GM15510 (cell line): Measurements from ENCODE around the gene MYBBP1A.
A peak's percentile ranks its signal among the peaks of the same experiment; 100 is the strongest.

Source experiments
- POLR2A ChIP-seq: IDR thresholded peaks from 3 replicates; pipeline ENCODE4 v1.6.1; 2011; ENCODE audit warnings: borderline replicate concordance; ENCODE audit not compliant: insufficient read length; ENCODE audit errors: extremely low read depth

Gene MYBBP1A

GRCh38 chr17:4554997-4555799 lies at the start of gene MYBBP1A:
Gene MYBBP1A (minus strand): TSS chr17:4555384. CDS start chr17:4555324, 60 bp downstream.
- TF ChIP-seq POLR2A = peak; percentile 96

DNA sequence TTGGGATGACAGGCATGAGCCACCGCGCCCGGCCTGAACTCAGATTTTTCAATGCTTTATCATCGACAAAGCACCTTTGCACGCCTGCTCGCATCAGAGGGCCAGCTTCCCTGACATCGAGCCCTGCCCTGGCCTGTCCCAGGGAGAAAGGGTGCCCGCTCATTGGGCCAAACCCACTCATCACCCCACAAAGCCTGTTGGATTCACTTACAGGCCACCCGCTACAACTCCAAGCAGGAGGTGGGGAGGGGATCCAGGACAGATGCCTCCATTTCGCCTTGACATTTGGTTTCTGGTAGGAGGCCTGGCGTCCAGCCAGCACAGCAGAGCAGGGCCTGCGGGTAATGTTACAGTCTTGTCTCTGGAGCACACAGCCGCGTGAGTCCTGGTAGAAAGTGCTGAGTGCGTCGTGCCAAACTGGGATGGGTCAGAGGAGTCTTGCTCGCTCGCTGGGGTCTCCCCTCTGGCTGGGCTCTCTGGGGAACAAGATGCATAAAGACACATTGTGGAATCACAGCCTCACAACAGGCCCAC lies 49.0 kb upstream of the MYBBP1A start:
- TF ChIP-seq POLR2A = no peak

DNA sequence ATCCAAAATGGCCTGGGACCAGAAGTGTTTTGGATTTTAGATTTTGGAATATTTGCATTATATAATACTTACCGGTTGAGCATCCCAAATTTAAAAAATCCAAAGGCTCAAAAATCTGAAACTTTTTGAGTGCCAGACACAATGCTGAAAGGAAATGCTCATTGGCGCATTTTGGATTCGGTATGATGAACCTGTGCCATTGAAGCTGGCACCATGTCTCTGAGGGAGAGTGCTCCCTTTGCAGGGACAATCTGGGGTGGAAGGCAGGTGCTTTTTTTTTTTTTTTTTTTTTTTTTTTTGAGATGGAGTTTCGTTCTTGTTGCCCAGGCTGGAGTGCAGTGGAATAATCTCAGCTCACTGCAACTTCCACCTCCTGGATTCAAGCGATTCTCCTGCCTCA lies 46.9 kb upstream of the MYBBP1A start:
- TF ChIP-seq POLR2A = no peak

- no peak for TF ChIP-seq POLR2A
Observed at GRCh38 chr17:4601326-4601725, 46.1 kb upstream of the MYBBP1A start.

- no peak for TF ChIP-seq POLR2A
Observed at GRCh38 chr17:4600563-4600962, 45.4 kb upstream of the MYBBP1A start.

- no peak for TF ChIP-seq POLR2A
Observed at GRCh38 chr17:4599505-4600281, 44.5 kb upstream of the MYBBP1A start.

DNA sequence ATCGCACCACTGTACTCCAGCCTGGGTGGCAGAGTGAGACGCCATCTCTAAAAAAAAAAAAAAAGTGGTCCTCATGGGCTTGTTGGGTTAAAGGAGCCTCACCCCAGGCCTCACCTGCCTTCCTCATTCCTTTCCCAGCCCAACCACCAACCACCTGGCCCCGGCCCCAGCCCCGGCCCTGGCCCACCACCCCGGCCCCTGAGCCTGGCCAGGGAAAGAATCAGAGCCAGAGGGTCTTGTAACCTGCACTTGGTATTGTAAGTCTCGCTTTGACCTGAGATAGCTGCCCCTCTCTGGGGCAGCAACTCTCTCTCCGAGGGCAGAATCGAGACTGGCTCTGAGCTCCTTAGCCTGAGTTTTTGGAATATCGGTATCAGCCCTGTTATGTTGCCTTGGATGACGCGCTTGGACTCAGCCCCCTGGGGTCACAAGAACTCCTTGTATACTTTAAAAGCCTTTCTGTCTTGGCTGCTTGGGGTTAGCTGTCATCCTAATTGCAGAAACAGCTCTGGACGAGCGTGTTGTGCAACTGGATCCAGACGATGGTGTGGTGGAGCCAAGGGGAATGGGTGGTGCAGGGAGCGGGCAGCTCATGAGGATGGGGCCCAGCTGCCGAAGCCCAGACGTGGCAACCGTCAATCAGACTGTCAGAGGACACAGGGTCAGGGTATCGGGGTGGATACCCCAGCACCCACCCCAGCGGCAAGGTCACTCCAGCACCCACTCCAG lies 43.8 kb upstream of the MYBBP1A start:
- no peak for TF ChIP-seq POLR2A

- TF ChIP-seq POLR2A = no peak
Observed at GRCh38 chr17:4597975-4598374, 42.8 kb upstream of the MYBBP1A start.

DNA sequence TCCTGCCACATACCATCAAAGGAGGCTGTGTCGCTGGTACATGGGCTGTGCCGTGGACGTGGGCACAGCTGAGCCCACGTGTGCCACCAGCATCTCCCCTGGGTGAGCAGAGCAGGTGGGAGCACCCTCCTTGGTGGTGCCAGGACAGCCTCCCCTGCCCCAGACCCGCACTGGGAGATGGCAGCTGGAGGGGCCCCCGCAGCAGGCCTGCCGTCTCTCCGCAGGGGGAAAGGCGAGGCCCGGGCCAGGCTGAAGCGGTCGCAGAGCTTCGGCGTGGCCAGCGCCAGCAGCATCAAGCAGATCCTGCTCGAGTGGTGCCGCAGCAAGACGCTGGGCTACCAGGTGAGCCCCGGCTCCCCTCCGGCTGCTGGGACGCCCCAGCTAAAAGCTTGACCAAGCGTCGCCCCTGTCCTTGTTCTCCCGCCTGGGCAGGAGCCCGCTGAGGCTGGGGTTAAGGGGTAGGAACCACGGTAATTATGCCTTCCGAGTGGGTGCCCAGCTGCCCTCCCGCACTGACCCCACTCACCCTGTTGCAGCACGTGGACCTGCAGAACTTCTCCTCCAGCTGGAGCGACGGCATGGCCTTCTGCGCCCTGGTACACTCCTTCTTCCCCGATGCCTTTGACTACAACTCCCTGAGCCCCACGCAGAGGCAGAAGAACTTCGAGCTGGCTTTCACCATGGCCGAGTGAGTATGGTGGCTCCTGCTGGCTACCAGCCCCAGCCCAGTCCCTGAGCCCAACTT lies 41.6 kb upstream of the MYBBP1A start:
- TF ChIP-seq POLR2A = no peak

DNA sequence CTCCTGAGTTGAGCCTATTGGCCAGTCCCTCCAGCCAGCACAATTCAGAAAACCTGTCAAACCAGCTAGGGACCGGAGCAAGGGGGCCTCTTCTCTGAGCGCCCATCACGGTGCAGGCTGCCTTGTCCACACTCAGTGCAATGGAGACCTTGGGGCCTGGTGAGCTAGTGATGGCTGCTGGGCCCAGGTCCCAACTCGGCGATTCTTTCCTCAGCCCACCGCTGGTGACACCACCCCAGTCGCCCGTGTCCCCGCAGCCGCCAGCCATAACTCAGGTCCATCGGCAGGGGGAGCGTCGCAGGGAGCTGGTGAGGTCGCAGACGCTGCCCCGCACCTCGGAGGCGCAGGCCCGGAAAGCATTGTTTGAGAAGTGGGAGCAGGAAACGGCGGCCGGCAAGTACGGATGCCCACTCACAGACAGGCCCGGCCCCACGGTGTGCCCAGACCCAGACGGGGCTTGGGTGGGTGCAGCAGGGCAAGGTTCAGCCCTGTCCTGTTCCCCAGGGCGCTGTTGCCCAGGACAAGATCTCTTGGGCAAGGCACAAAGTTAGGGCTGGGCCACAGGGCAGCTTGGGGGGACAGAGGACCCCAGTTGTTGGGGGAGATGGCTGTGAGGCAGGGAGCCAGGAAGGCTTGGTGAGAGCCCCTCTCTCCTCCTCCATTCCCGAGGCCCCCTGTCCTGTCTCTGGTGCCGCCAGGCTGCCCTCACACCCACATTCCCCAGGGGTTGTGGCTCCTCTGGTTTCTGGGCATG lies 39.9 kb upstream of the MYBBP1A start:
- no peak for TF ChIP-seq POLR2A

GRCh38 chr17:4594406-4594805 lies 39.2 kb upstream of the MYBBP1A start:
- no peak for TF ChIP-seq POLR2A

DNA sequence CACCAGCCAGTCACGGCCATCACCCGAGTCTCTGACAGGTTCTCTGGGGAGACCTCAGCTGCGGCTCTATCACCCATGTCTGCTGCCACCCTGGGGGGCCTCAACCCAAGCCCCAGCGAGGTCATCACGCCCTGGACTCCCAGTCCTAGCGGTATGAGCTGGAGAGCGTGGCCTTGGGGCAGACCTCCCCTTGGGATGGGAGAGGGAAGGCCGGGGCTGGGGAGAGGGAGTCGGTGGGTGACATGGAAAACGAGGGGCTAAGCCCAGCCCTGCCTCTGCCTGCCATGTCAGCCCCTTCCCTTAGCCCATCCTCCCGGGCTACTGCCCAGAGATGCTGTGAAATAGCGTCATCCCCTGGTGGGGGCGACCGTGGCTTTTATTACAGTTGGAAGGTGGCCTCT lies 37.8 kb upstream of the MYBBP1A start:
- TF ChIP-seq POLR2A = no peak

GRCh38 chr17:4592240-4593005 lies 37.2 kb upstream of the MYBBP1A start:
- no peak for TF ChIP-seq POLR2A
